HL-60 (cell line): Measurements from ENCODE around the gene RUNX2.

Source experiments
- DNase-seq, 2 experiments: peaks; one replicate each; pipeline ENCODE4 v3.0.0-alpha.2; 2010 to 2020; ENCODE audit warnings: low read depth in 1 of 2, low spot score in 1 of 2
- H3K27ac ChIP-seq: fragments of 250-450 bp; sonication (Bioruptor Pico); replicated peaks from 2 replicates; pipeline ENCODE4 v1.5.1; 2020; ENCODE audit warnings: mild to moderate bottlenecking, moderate library complexity
- H3K27me3 ChIP-seq: fragments of 250-450 bp; sonication (Bioruptor Pico); 2 replicates; pipeline ENCODE4 v1.5.1; 2021; ENCODE audit warnings: mild to moderate bottlenecking, moderate library complexity; ENCODE audit not compliant: insufficient read depth, poor library complexity, severe bottlenecking
- H3K4me3 ChIP-seq: replicated peaks from 2 replicates; pipeline ENCODE4 v1.5.1; 2011; ENCODE audit warnings: mild to moderate bottlenecking, control low read depth, low read length; ENCODE audit not compliant: insufficient read depth
- GABPA ChIP-seq: IDR thresholded peaks from 2 replicates; pipeline ENCODE4 v1.6.1; 2012; ENCODE audit warnings: low read depth
- POLR2AphosphoS5 ChIP-seq: IDR thresholded peaks from 2 replicates; pipeline ENCODE4 v1.6.1; 2012; ENCODE audit warnings: low read depth
- SPI1 ChIP-seq: IDR thresholded peaks from 2 replicates; pipeline ENCODE4 v1.6.1; 2012; ENCODE audit warnings: low read depth, mild to moderate bottlenecking, borderline replicate concordance
- TF ChIP-seq, protein P1 (sequence below): IDR thresholded peaks from one replicate; pipeline ENCODE4 v1.5.1; 2011; ENCODE audit warnings: low read length, control low read depth, inconsistent platforms; ENCODE audit not compliant: insufficient read depth
- TF ChIP-seq, protein P2 (sequence below): IDR thresholded peaks from 2 replicates; pipeline ENCODE4 v1.6.1; 2012; ENCODE audit warnings: low read depth; ENCODE audit not compliant: insufficient replicate concordance

Gene RUNX2

DNA sequence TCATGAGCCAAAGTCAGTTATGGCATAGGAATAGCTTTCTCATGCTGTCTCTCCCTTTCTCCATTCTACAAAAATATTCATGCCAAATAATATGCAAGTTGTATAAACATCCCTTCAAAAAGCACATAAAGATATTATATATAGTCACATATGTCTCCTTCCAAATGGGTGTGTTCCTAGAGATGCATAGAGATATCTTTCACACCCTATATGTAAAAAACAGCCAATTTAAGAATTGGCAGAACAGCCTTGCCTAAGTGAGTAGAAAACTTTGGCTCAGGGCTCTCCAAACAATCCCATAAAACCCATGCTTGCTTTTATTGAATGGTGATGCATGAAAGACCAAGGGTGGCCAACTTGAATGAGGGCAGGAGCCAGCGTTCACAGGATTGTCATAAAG, 324.3 kb downstream of the RUNX2 start:
- Histone ChIP-seq H3K4me3 (no peak overlapping the region), H3K27ac (no peak overlapping the region), H3K27me3 (no peaks in the 10 kb centered on the region)
- TF ChIP-seq POLR2AphosphoS5 (no peak), SPI1 (no peak), GABPA (no peak)
- TF ChIP-seq, protein P1, sequence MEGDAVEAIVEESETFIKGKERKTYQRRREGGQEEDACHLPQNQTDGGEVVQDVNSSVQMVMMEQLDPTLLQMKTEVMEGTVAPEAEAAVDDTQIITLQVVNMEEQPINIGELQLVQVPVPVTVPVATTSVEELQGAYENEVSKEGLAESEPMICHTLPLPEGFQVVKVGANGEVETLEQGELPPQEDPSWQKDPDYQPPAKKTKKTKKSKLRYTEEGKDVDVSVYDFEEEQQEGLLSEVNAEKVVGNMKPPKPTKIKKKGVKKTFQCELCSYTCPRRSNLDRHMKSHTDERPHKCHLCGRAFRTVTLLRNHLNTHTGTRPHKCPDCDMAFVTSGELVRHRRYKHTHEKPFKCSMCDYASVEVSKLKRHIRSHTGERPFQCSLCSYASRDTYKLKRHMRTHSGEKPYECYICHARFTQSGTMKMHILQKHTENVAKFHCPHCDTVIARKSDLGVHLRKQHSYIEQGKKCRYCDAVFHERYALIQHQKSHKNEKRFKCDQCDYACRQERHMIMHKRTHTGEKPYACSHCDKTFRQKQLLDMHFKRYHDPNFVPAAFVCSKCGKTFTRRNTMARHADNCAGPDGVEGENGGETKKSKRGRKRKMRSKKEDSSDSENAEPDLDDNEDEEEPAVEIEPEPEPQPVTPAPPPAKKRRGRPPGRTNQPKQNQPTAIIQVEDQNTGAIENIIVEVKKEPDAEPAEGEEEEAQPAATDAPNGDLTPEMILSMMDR, result no peak
- TF ChIP-seq, protein P2, sequence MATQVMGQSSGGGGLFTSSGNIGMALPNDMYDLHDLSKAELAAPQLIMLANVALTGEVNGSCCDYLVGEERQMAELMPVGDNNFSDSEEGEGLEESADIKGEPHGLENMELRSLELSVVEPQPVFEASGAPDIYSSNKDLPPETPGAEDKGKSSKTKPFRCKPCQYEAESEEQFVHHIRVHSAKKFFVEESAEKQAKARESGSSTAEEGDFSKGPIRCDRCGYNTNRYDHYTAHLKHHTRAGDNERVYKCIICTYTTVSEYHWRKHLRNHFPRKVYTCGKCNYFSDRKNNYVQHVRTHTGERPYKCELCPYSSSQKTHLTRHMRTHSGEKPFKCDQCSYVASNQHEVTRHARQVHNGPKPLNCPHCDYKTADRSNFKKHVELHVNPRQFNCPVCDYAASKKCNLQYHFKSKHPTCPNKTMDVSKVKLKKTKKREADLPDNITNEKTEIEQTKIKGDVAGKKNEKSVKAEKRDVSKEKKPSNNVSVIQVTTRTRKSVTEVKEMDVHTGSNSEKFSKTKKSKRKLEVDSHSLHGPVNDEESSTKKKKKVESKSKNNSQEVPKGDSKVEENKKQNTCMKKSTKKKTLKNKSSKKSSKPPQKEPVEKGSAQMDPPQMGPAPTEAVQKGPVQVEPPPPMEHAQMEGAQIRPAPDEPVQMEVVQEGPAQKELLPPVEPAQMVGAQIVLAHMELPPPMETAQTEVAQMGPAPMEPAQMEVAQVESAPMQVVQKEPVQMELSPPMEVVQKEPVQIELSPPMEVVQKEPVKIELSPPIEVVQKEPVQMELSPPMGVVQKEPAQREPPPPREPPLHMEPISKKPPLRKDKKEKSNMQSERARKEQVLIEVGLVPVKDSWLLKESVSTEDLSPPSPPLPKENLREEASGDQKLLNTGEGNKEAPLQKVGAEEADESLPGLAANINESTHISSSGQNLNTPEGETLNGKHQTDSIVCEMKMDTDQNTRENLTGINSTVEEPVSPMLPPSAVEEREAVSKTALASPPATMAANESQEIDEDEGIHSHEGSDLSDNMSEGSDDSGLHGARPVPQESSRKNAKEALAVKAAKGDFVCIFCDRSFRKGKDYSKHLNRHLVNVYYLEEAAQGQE, result no peak
- DNase-seq, result no peak

DNA sequence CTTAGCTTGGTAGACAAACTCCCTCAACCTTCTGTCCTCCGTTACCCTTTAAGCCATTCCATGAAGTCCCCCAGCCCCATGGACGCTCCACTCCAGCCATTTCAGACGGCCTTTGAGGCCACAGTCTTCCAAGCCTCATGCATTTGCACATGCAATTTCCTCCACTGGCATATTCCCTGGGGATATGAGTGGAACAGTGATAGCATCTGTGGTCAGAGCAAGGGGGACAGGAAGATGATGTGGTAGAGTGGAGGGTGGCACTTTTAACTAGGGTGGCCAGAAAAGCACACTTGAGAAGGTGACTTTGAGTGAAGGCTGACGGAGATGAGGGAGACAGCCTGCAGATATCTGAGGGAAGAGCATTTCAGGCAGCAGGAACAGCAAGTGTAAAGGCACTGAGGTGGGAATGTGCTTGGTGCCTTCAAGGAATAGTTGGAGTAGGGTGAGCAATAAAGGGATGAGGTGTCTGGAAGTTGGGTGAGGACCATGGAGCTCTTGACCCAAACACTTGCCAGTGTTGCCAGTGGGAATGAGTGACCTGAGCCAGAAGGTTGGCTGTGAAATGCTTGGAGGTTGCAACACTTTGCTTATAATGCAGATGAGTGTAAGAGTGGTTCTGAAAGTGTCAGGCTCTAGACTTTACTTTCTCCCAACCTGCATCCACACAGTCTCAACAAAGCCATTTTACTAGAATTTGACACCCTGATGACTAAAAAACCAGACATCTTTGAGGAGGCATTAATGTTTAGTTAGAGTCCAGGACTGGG, 325.2 kb downstream of the RUNX2 start:
- no peaks in the 10 kb centered on the region for H3K27me3 ChIP-seq
- no peak overlapping the region for H3K4me3 ChIP-seq
- no peak for DNase-seq
- no peak for TF ChIP-seq POLR2AphosphoS5
- no peak for TF ChIP-seq SPI1
- TF ChIP-seq, protein P2, result no peak
- TF ChIP-seq, protein P1, result no peak
- TF ChIP-seq GABPA, result no peak
- no peak overlapping the region for H3K27ac ChIP-seq

DNA sequence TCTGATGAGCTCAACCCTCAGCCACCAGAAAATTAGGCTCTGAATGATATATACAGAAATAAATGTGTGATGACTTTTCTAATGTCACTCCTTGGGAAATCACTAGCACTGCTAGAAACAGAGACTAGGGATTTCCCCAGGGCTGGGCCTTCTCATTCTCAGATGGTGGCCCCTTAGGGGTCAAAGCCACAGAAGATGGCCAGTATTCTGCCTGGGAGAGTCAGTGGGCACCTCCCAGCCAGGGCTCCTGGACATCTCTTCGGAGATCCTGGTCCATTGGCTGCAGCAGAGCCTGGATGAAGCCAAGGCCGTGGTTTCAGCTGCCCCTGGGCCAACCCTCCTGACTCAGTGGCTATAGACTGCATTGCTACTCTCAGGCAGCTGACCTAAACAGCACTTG, 326.5 kb downstream of the RUNX2 start:
- no peak overlapping the region for H3K27ac ChIP-seq
- TF ChIP-seq POLR2AphosphoS5, result no peak
- no peak for TF ChIP-seq GABPA
- TF ChIP-seq SPI1, result no peak
- TF ChIP-seq, protein P1, result no peak
- TF ChIP-seq, protein P2, result no peak
- H3K27me3 ChIP-seq, result no peaks in the 10 kb centered on the region
- no peak overlapping the region for H3K4me3 ChIP-seq
- no peak for DNase-seq
